AML-193 (cell line): ENCODE data around the gene PHF3.

Source experiments
- DNase-seq, 2 experiments: peaks; one replicate each; lab custom pipeline; 2025; lab: John Stamatoyannopoulos, UW

PHF3 gene

GRCh38 chr6:63635588-63636517 lies at the start of gene PHF3:
Gene PHF3 (plus strand): TSS chr6:63635802. CDS start chr6:63646552, 10,750 bp downstream.
- DNase-seq: peak; percentile 93 to 95

GRCh38 chr6:63589952-63590411 lies 45.6 kb upstream of the PHF3 start:
- DNase-seq: no peak

GRCh38 chr6:63592886-63593285 lies 42.7 kb upstream of the PHF3 start:
- no peak for DNase-seq

GRCh38 chr6:63597141-63598048 lies 38.2 kb upstream of the PHF3 start:
- DNase-seq: no peak

- peak; percentile 83 to 84 for DNase-seq
These were observed 37.3 kb upstream of the PHF3 start for GRCh38 chr6:63598049-63599036.

- DNase-seq: no peak
These were observed 36.4 kb upstream of the PHF3 start for GRCh38 chr6:63599243-63599642.

GRCh38 chr6:63600136-63600535 lies 35.5 kb upstream of the PHF3 start:
- DNase-seq: no peak

GRCh38 chr6:63609231-63609630 lies 26.4 kb upstream of the PHF3 start:
- DNase-seq: no peak

GRCh38 chr6:63610944-63611343 lies 24.7 kb upstream of the PHF3 start:
- DNase-seq: no peak

- DNase-seq: no peak
These were observed 24.0 kb upstream of the PHF3 start for GRCh38 chr6:63611560-63611959.

GRCh38 chr6:63615590-63615989 lies 20.0 kb upstream of the PHF3 start:
- no peak for DNase-seq

- DNase-seq: no peak
These were observed 11.5 kb upstream of the PHF3 start for GRCh38 chr6:63624091-63624490.

GRCh38 chr6:63630466-63630865 lies 5.1 kb upstream of the PHF3 start:
- no peak for DNase-seq

- DNase-seq: peak in 1 of 2 experiments; percentile 14
These were observed 972 bp upstream of the PHF3 start for GRCh38 chr6:63634630-63635029.

- DNase-seq: no peak
These were observed 401 bp upstream of the PHF3 start for GRCh38 chr6:63635215-63635587.

GRCh38 chr6:63636518-63637021 lies 968 bp downstream of the PHF3 start:
- peak; percentile 22 to 30 for DNase-seq

- peak; percentile 30 to 43 for DNase-seq
These were observed 2.4 kb downstream of the PHF3 start for GRCh38 chr6:63637865-63638445.

- no peak for DNase-seq
These were observed 4.5 kb downstream of the PHF3 start for GRCh38 chr6:63640062-63640461.

GRCh38 chr6:63643862-63644261 lies 8.3 kb downstream of the PHF3 start:
- DNase-seq: peak in 1 of 2 experiments; percentile 41

- DNase-seq: no peak
These were observed 9.2 kb downstream of the PHF3 start for GRCh38 chr6:63644668-63645326.
